Measurements from ENCODE around the gene TAS2R10.
"Not testable (repeated sequence)": the region's sequence is repeated elsewhere in the genome, so short reads cannot be mapped to it uniquely, and the experiment has no call there.

Gene TAS2R10, protein sequence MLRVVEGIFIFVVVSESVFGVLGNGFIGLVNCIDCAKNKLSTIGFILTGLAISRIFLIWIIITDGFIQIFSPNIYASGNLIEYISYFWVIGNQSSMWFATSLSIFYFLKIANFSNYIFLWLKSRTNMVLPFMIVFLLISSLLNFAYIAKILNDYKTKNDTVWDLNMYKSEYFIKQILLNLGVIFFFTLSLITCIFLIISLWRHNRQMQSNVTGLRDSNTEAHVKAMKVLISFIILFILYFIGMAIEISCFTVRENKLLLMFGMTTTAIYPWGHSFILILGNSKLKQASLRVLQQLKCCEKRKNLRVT

DNA sequence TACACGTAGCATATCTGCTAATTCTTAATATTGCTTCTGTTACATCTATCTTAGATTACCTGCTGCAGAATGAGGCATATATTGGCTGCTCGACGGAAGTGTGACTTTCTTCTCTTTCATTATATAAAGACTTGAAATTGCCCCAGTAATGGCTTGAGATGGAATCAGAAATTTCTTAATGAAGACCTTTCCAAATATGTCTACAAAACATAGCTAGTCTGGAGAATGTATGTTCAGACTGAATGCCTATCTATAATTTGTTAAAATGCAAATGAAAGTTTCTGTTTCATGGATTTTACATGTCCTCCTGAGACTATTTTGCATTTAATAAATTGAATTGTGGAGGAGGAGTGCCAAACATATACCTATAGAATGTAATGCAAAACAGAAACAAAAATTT is at the start of gene TAS2R10:
TAS2R10 (minus strand) TSS at position 101 of the 400 bp plus-strand sequence; CDS start at position 12, 89 bp downstream.
- no peak for DNase-seq (ENCODE audit: low read depth in 3 of 3, low spot score in 1 of 3)

DNA sequence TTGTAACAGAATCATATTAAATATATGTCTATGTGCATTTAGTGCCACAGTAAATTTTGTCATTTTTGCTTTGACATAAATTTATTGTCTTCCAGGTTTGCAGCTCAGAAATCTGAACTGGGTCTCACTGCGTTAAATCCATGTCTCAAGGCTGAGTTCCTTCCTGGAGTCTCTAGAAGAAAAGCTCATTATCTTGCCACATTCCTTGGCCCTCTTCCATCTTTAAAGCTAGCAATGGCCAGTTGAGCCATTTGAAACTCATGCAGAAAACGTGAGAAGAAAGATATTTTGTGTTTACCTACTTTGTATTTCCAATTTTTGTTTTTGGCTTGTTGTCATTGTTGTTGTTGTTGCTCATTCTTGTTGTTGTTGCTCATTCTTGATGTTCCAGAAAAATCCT is 47.2 kb upstream of the TAS2R10 start:
- no peak for DNase-seq (ENCODE audit: low read depth in 3 of 3, low spot score in 1 of 3)

DNA sequence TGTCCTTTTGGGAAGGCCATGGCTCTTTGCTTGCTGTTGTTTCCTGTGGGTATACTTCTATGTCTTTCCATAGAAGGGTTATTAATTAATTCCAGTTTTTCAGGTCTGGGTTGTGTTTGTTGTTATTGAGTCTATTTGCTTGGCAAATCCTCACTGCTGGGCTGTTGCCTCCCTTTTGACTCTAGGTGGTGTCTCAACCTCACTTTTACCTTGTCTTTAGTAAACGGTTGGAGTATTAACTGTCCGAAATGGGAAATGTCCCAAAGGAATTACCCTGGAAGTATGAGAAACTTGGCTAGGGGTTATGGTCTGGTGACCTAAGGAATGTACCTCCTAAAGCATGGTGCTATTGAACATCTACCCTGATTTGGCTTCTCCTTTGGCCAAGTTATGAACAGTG is 41.2 kb upstream of the TAS2R10 start:
- no peak for DNase-seq (ENCODE audit: low read depth in 3 of 3, low spot score in 1 of 3)

DNA sequence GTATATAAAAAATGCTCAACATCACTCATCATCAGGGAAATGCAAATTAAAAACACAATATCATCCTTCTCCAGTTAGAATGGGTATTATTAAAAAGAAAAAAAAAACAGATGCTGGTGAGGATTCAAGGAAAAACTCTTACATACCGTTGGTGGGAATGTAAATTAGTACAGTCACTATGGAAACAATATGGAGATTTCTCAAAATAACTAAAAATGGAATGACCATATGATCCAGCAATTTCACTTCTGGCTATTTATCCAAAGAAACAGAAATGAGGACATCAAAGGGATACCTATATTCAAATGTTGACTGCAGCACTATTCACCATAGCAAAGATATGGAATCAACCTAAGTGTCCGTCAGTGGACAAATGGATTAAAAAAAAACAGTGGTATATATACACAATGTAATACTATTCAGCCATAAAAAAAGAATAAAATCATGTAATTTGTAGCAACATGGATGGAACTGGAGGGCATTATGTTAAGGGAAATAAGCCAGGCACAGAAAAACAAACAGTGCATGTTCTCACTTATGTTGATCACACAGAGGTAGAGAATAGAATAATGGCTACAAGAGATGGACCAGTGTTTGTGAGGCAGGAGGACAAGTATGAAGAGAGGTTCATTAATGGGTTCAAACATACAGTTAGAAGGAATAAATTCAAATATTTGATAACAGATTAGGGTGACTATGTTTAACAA is 37.5 kb upstream of the TAS2R10 start:
- DNase-seq (ENCODE audit: low read depth in 3 of 3, low spot score in 1 of 3) = no peak

DNA sequence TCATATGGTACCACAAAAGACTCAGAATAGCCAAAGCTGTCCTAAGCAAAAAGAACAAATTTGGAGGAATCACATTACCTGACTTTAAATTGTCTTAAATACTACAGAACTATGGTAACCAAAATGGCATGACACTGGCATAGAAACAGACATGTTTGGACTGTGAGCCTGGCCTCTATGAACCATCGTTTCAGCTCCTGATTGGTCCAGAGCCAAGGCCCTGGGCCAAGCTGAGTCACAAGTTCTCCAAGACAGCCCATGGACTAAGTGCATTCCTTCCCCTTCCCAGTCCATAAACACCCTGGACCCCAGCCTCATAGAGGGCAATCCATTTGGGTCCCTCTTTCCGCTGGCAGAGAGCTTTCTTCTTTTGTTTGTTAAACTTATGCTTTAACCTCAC is 35.2 kb upstream of the TAS2R10 start:
- no peak for DNase-seq (ENCODE audit: low read depth in 3 of 3, low spot score in 1 of 3)

DNA sequence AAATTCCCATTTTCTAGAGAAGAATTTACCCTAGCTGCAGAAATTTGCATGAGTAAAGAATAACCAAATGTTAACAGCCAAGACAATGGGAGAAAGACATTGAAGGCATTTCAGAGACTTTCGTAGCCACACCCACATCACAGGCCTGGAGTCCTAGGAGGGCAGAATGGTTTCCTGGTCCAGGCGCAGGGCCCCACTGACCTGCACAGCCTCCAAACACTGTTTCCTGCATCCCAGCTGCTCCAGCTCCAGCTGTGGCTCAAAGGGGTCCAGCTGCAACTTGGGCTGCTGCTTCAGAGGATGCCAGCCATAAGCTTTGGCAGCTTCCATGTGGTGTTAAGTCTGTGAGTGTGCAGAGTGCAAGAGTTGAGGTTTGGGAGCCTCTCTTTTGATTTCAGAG is 29.6 kb upstream of the TAS2R10 start:
- DNase-seq (ENCODE audit: low read depth in 3 of 3, low spot score in 1 of 3) = no peak

DNA sequence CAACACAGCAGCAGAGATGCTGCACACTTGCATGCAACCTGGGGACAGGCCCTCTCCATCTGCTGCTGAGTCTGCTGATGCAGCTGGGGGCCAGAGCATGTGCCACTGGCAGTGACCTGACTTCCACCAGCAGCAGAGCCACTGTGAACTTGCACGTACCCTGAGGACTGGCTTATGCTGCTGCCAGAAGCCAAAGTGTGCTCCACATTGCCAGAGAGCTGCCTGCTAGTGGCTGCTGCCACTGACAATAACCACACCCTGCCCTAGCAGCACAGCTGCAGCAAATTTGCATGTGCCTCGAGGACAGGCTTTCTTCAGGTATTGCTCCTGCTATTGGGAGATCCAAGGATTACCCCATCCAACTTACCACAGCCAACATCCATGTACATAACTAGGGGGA is 27.6 kb upstream of the TAS2R10 start:
- no peak for DNase-seq (ENCODE audit: low read depth in 3 of 3, low spot score in 1 of 3)

DNA sequence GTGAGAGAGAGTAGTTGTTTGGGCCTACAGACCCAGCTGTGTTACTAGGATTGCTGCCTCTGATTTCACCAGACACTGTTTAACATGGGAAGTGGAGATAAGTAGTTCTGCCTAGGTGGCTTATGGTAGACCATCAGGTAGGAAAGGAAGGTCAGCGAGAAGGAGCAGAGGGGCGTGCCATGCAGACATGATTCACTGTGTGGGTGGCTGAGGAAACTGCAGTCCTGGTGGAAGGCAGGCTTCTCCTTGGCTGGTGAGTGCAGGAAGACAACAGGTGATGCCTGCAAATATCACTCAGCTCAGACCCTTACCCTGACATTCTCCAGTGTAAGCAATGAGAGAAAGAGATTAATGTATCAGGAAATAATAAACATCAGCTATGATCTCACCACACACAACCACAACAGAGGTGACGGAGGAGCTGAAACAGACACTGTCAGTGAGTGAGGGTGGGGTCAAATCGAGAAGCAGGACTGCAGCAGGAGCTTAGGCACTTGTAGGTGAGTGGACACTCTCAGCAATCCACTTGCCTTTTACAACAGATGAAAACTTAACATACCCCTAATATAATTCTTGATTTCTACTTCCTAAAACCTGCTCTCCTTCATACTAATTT is 25.2 kb upstream of the TAS2R10 start:
- no peak for DNase-seq (ENCODE audit: low read depth in 3 of 3, low spot score in 1 of 3)

DNA sequence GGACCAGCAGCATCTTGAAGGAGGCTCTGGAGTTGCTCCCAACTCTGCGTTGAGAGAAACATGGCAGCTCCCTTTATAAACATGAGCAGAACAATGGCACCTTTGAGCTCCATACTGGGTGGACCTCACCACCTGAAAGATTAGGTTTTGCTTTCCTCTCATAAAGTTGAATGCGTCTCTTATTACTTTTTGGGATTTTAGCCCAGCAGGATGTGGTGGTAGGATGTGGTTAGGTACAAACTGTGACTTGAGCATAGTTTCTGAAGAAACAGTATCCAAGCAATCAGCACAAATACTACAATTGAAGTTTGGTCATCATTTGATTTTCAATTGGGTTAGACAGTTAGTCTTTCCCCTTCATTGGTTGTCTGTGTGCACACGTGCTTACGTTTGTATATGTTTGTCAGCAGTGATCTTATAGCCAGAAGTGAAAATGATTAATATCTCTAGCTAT is 23.3 kb upstream of the TAS2R10 start, which contains the start of gene PRR4:
PRR4 (minus strand) TSS at position 51 of the 454 bp plus-strand sequence; CDS start at position 13, 38 bp downstream.
- DNase-seq (ENCODE audit: low read depth in 3 of 3, low spot score in 1 of 3) = no peak

DNA sequence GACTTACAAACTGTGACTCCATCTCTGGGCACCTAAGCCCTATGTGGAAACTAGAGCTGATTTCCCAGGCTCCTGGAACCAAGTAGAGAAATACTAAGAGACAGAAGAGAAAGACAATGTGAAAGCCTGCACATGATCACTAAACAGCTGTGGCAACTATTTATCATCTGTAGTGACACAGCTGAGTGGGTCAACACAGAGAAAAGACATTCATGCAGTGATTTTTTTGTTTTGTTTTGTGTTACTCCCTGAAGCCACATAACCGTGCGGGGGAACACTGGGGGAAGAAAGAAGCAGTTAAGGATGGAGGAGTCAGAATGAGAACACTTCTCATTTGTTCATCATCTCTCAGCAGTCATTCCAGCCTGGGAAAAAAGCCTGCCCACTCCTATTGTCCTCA is 21.6 kb upstream of the TAS2R10 start:
- no peak for DNase-seq (ENCODE audit: low read depth in 3 of 3, low spot score in 1 of 3)

DNA sequence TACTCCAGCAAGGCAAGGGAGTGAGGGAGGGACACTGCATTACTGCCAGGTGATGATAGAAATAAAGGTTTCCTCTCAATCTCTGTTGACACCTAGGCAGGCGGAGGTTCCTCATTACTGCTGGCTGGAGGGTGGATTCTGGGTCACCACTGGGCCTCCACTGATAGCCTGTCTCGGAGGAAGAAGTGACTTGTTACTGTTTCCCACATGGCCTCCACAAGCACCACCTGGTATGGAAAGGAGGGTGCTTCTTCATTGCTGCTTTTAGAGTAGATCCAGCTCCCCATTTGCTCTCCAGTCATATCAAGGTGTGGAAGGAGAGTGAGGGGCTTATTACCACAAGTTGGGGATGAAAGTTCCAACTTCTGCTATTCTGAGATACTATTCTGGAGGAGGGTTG is 16.7 kb upstream of the TAS2R10 start:
- no peak for DNase-seq (ENCODE audit: low read depth in 3 of 3, low spot score in 1 of 3)

DNA sequence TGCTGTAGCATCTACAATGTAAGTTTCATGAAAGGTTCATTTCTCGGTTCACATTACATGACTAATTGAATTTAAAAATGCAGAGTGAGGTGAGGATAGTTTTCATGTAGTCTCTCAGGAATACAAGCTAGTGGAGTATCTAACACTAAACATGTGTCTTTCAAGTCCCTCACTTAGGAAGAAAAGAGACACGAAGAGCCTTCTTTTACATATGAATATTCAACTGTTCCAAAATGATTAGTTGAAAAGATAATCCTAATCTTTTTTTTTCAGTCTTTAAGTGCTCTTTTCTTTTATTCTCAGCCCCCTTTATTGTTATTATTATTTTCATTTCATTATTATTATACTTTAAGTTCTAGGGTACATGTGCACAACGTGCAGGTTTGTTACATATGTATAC is 12.3 kb upstream of the TAS2R10 start:
- DNase-seq (ENCODE audit: low read depth in 3 of 3, low spot score in 1 of 3) = no peak

DNA sequence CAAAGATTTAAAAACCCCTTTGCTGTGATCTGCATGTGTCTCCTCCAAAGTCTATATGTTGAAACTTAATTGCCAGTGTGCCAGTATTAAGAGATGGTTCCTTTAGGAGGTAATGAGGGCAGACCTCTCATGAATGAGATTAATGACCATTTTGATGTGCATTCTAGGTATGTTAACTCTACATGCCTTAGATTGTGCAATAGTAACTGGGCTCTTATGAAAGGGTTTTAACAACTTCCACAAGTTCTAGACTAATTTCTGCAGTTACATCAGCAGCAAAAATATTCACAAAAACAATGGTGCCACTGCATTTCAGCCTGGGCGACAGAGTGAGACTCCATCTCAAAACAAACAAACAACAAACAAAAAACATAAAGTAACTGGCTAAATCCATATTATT is 3.8 kb upstream of the TAS2R10 start:
- DNase-seq (ENCODE audit: low read depth in 3 of 3, low spot score in 1 of 3) = no peak

DNA sequence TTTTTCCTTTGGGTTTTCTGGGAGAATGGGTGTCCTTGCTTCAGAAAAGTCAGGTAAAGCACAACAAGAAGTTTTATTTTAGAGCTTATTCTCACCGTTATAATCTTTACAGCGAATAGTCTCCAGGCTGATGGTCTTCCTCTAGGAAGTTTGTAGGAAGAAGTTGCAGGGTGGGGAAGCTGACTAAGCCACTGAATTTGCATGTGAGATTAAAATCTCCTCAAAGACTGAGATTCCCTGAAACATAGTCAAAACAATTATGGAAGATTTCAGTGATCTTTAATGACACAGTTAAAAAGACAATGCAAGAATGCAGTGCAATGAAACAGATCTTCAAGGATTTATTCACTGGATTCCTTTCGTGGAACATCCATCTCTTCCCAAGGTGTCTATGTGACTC is 1.2 kb downstream of the TAS2R10 start:
- no peak for DNase-seq (ENCODE audit: low read depth in 3 of 3, low spot score in 1 of 3)

DNA sequence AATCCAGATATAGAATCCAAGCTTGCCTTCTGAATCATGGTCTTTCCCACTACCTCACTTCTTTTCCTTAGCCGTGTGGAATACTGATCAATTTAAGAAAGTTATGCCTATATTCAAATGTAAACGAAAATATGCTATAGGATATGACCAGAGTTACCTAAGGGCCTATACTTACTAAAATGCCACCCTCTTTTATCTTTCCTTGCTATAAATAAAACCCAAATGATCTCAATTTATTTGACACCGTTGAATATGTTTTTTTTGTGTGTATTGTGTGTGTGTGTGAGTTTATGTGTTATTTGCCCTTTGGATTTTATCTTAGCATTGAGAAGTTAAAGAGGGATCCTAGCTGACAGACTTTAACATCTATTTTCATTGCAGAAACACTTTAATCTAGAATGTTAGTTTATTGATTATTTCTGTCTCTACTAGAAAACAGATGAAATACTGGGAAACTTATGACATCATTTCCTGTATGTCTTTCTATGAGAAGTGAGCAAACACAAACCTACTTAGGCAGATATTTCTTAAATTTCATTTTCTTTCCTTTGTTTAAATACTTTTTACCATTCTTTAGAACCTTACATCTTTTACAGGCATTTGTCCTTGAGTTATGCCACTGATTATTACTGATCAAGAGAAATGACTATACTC is 14.1 kb downstream of the TAS2R10 start:
- no peak for DNase-seq (ENCODE audit: low read depth in 3 of 3, low spot score in 1 of 3)

DNA sequence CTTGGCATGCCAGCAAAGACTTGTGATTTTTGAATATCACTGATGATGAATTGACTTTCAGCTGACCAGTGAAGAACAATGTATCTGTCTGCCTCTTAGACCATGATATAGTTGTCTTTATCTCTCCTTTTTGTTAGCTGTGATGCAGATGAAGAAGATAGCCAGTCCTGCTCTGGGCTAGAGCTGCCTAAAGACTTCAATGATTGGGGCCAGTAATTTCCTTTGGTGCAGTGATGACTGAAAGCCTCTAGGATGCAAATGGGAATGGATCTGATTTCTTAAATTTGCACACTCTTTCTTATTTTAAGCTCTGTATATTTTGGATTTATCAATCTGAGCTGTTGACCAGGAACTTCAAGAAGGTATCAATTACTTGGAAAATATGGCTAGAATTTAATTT is 16.1 kb downstream of the TAS2R10 start, which contains the start of gene TAS2R9:
TAS2R9 (minus strand) TSS at position 101 of the 400 bp plus-strand sequence; CDS start at position 8, 93 bp downstream.
- DNase-seq (ENCODE audit: low read depth in 3 of 3, low spot score in 1 of 3) = no peak

DNA sequence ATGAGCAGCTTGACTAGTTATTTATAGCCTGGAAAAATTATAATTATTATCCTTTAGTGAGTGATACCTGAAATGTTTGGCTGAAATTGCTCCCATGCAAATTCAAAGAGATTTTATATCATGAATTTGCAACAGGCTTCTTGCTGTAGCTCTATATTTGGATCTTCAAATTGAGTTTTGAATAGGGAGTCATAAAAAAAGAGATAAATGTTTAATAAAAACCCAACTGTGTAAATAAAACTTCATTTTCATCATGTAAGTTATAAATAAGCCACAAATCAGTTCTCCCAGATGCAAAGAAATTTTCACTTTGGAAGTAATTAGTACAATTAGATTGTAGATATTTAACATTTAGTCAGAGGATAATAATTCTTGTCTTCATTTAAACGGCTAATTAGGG is 19.0 kb downstream of the TAS2R10 start, which contains the start of gene TAS2R8:
TAS2R8 (minus strand) TSS at position 101 of the 400 bp plus-strand sequence. CDS start 306 bp downstream, outside the sequence.
- no peak for DNase-seq (ENCODE audit: low read depth in 3 of 3, low spot score in 1 of 3)

DNA sequence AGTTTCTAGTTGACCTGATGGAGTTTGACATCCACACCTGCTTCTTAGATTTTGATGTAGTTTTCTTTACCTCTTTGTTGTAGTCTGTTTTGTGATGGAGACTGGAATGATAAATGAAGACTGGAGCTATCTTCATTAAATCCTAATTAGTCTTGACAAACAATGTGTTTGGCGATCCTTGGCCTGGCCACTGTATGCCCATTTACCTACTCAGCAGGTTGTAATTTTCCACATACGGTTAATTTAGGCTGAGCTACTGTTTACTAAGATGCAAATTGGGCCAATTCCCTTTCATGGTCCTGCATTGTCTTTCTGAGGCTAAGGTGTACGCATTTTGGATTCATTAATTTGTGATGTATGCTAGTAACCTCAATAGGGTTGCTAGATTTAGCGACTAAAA is 23.6 kb downstream of the TAS2R10 start, which contains the start of gene TAS2R7:
TAS2R7 (minus strand) TSS at position 41 of the 400 bp plus-strand sequence. CDS start 57 bp downstream, outside the sequence.
- DNase-seq (ENCODE audit: low read depth in 3 of 3, low spot score in 1 of 3) = no peak

DNA sequence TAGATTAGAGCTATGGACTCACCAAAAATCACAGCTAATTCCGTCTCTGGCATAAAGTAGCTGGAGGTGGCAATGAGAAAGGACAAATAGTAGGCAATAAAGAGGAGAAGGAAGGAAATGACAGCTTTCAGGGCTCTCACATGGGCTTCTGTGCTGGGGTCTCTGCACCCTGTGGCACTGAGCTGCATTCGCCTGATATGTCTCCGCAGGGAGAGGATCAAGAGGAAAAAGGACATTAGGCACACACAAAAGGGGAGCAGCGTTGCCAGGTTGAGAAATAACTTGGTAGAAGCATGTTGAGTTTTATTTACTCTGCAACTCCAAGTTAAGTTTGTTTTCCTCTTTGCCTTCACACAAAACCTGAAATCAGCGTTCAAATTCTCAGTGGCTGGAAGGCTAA is 24.4 kb downstream of the TAS2R10 start:
- DNase-seq (ENCODE audit: low read depth in 3 of 3, low spot score in 1 of 3) = no peak

DNA sequence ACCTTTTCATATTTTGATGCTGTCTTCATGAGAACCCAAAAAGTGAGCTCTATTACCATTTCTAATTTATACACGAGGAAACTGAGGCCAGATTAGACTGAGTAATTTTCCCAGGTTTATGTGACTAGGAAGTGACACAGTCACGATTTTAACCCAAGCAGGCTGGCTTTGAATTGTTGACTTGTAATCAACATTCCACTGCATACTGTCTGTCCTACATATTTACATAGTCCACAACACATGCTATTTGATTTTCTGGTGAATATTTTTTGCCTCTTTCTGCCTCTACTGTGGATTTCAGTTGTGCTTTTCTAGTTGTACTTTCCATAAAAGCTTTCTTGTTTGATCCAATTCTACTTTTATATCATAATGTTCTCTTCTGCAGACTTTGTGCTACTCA is 31.9 kb downstream of the TAS2R10 start:
- no peak for DNase-seq (ENCODE audit: low read depth in 3 of 3, low spot score in 1 of 3)

DNA sequence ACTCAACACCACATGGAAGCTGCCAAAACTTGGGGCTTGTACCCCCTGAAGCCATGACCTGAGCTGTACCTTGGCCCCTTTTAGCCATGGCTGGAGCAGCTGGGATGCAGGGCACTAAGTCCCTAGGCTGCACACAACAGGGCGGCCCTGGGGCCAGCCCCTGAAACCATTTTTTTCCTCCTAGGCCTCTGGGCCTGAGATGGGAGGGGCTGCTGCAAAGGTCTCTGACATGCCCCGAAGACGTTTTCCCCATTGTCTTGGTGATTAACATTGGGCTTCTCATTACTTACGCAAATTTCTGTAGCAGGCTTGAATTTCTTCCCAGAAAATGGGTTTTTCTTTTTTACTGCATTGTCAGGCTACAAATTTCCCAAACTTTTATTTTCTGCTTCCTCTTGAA is 34.4 kb downstream of the TAS2R10 start:
- DNase-seq (ENCODE audit: low read depth in 3 of 3, low spot score in 1 of 3) = not testable (repeated sequence)

Measured in stimulated activated CD4-positive, alpha-beta T cell treated with anti-CD3 and anti-CD28 coated beads, TNF-alpha, amount 100 ng/mL, for 1 hour (primary cell).